ENCODE data around the gene RAB11FIP4.

The RAB11FIP4 gene

GRCh38 chr17:31390748-31391495, 553 bp upstream of the RAB11FIP4 start:
- Histone ChIP-seq H3K4me3 (peak overlapping the region; percentile 69), H3K9me3 (ENCODE audit: low read depth, low read length) (no peaks in the 10 kb centered on the region), H3K9ac (ENCODE audit: insufficient read length) (no peak overlapping the region), H3K27ac (no peak overlapping the region), H3K36me3 (ENCODE audit: insufficient read depth, low read length) (no peaks in the 10 kb centered on the region)
- TF ChIP-seq POLR2AphosphoS5 (IDR thresholded peaks at IDR 0.05; ENCODE audit: borderline replicate concordance, low read depth, low read length) (no peak), FOXP2 (optimal IDR thresholded peaks at IDR 0.05; ENCODE audit: control extremely low read depth, extremely low read length, insufficient read depth) (no peak), EZH2 (IDR thresholded peaks at IDR 0.05) (no peak)
- DNase-seq (ENCODE audit: low read depth, low spot score), result no peak

GRCh38 chr17:31392002-31392855, 754 bp downstream of the RAB11FIP4 start:
- no peak for DNase-seq (ENCODE audit: low read depth, low spot score)
- Histone ChIP-seq H3K4me3 (peak overlapping the region; percentile 43; the same call in 1 of the 2 replicates), H3K9ac (ENCODE audit: insufficient read length) (no peak overlapping the region), H3K9me3 (ENCODE audit: low read depth, low read length) (no peaks in the 10 kb centered on the region), H3K27ac (no peak overlapping the region), H3K36me3 (ENCODE audit: insufficient read depth, low read length) (no peaks in the 10 kb centered on the region)
- no peak for TF ChIP-seq EZH2 (IDR thresholded peaks at IDR 0.05)
- TF ChIP-seq POLR2AphosphoS5 (IDR thresholded peaks at IDR 0.05; ENCODE audit: borderline replicate concordance, low read depth, low read length), result no peak
- TF ChIP-seq FOXP2 (optimal IDR thresholded peaks at IDR 0.05; ENCODE audit: control extremely low read depth, extremely low read length, insufficient read depth), result no peak

- no peaks in the 10 kb centered on the region for H3K36me3 ChIP-seq (ENCODE audit: insufficient read depth, low read length)
- H3K9ac ChIP-seq (ENCODE audit: insufficient read length), result no peak overlapping the region
- no peak overlapping the region for H3K27ac ChIP-seq
- TF ChIP-seq FOXP2 (optimal IDR thresholded peaks at IDR 0.05; ENCODE audit: control extremely low read depth, extremely low read length, insufficient read depth), result no peak
- no peak overlapping the region for H3K4me3 ChIP-seq
- DNase-seq (ENCODE audit: low read depth, low spot score), result no peak
- no peaks in the 10 kb centered on the region for H3K9me3 ChIP-seq (ENCODE audit: low read depth, low read length)
Observed at GRCh38 chr17:31392856-31393748, 1.6 kb downstream of the RAB11FIP4 start.

- Histone ChIP-seq H3K9me3 (ENCODE audit: low read depth, low read length) (no peaks in the 10 kb centered on the region), H3K4me3 (no peak overlapping the region), H3K27ac (no peak overlapping the region), H3K36me3 (ENCODE audit: insufficient read depth, low read length) (no peaks in the 10 kb centered on the region), H3K9ac (ENCODE audit: insufficient read length) (no peak overlapping the region)
- TF ChIP-seq POLR2AphosphoS5 (IDR thresholded peaks at IDR 0.05; ENCODE audit: borderline replicate concordance, low read depth, low read length), result no peak
- no peak for DNase-seq (ENCODE audit: low read depth, low spot score)
Observed at GRCh38 chr17:31393749-31394146, 2.3 kb downstream of the RAB11FIP4 start.

- Histone ChIP-seq H3K36me3 (ENCODE audit: insufficient read depth, low read length) (no peaks in the 10 kb centered on the region), H3K4me3 (no peak overlapping the region), H3K27ac (no peak overlapping the region), H3K9ac (ENCODE audit: insufficient read length) (no peak overlapping the region), H3K9me3 (ENCODE audit: low read depth, low read length) (no peaks in the 10 kb centered on the region)
- peak; percentile 24 for DNase-seq (ENCODE audit: low read depth, low spot score)
- no peak for TF ChIP-seq EZH2 (IDR thresholded peaks at IDR 0.05)
- no peak for TF ChIP-seq FOXP2 (optimal IDR thresholded peaks at IDR 0.05; ENCODE audit: control extremely low read depth, extremely low read length, insufficient read depth)
- TF ChIP-seq POLR2AphosphoS5 (IDR thresholded peaks at IDR 0.05; ENCODE audit: borderline replicate concordance, low read depth, low read length), result no peak
Observed at GRCh38 chr17:31394544-31394943, 3.1 kb downstream of the RAB11FIP4 start.

- Histone ChIP-seq H3K4me3 (no peak overlapping the region), H3K27ac (no peak overlapping the region), H3K9ac (ENCODE audit: insufficient read length) (no peak overlapping the region), H3K9me3 (ENCODE audit: low read depth, low read length) (no peaks in the 10 kb centered on the region), H3K36me3 (ENCODE audit: insufficient read depth, low read length) (no peaks in the 10 kb centered on the region)
- TF ChIP-seq POLR2AphosphoS5 (IDR thresholded peaks at IDR 0.05; ENCODE audit: borderline replicate concordance, low read depth, low read length) (no peak), FOXP2 (optimal IDR thresholded peaks at IDR 0.05; ENCODE audit: control extremely low read depth, extremely low read length, insufficient read depth) (no peak), EZH2 (IDR thresholded peaks at IDR 0.05) (no peak)
- DNase-seq (ENCODE audit: low read depth, low spot score), result no peak
Observed at GRCh38 chr17:31397256-31397939, 5.9 kb downstream of the RAB11FIP4 start.

- DNase-seq (ENCODE audit: low read depth, low spot score), result no peak
- Histone ChIP-seq H3K36me3 (ENCODE audit: insufficient read depth, low read length) (no peaks in the 10 kb centered on the region), H3K27ac (no peak overlapping the region), H3K9ac (ENCODE audit: insufficient read length) (no peak overlapping the region), H3K4me3 (no peak overlapping the region), H3K9me3 (ENCODE audit: low read depth, low read length) (no peaks in the 10 kb centered on the region)
- no peak for TF ChIP-seq FOXP2 (optimal IDR thresholded peaks at IDR 0.05; ENCODE audit: control extremely low read depth, extremely low read length, insufficient read depth)
- no peak for TF ChIP-seq POLR2AphosphoS5 (IDR thresholded peaks at IDR 0.05; ENCODE audit: borderline replicate concordance, low read depth, low read length)
- no peak for TF ChIP-seq EZH2 (IDR thresholded peaks at IDR 0.05)
Observed at GRCh38 chr17:31398381-31399311, 7.2 kb downstream of the RAB11FIP4 start.

Data from SK-N-MC (cell line).